GM12892 (cell line): ENCODE data around the gene CANT1.

Experiments used
- POLR2A ChIP-seq: IDR thresholded peaks from 2 replicates; pipeline ENCODE4 v1.6.1; 2011; ENCODE audit warnings: low read depth, low read length, control low read depth
- POLR2AphosphoS5 ChIP-seq: IDR thresholded peaks from 2 replicates; pipeline ENCODE4 v1.6.1; 2011; ENCODE audit warnings: low read depth, low read length, control low read depth
- TAF1 ChIP-seq: IDR thresholded peaks from 2 replicates; pipeline ENCODE4 v1.6.1; 2011; ENCODE audit warnings: low read depth, mild to moderate bottlenecking, control low read depth, low read length, borderline replicate concordance

DNA sequence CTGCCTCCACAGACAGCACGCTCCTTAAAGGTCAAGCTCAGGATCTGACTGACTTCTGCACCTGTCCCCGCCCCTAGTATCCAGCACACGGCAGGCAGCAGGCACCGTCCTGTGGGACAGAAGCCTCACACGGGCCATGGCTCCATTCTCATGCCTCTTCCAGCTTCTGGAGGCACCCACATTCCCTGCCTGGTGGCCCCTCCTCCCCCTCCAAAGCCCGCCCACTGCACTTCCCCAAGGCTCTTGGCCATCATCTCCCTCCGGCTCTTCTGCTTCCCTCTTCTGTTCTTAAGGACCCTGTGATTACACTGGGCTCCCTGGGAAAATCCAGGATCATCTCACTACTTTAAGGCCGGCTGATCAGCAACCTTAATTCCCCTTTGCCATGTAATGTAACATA is 3.5 kb downstream of the CANT1 start:
- TF ChIP-seq POLR2A, result no peak
- no peak for TF ChIP-seq POLR2AphosphoS5
- no peak for TF ChIP-seq TAF1
